GM06990 (cell line): Measurements from ENCODE around the gene EML3.

Experiments used
- DNase-seq: peaks from one replicate; pipeline ENCODE4 v3.0.0-alpha.2; 2011; ENCODE audit not compliant: insufficient read length; ENCODE audit errors: extremely low read depth
- H3K27me3 ChIP-seq: replicated peaks from 2 replicates; pipeline ENCODE4 v1.6.0; 2011; ENCODE audit warnings: low read length; ENCODE audit not compliant: control insufficient read depth, insufficient read depth
- H3K36me3 ChIP-seq: 2 replicates; pipeline ENCODE4 v1.5.1; 2011; ENCODE audit warnings: low read length; ENCODE audit not compliant: control insufficient read depth, insufficient read depth
- H3K4me3 ChIP-seq: replicated peaks from 2 replicates; pipeline ENCODE4 v1.5.1; 2011; ENCODE audit warnings: low read depth, mild to moderate bottlenecking, control low read depth, low read length
- TF ChIP-seq, protein P1 (sequence below): IDR thresholded peaks from 2 replicates; pipeline ENCODE4 v1.5.1; 2011; ENCODE audit warnings: low read length, control low read depth, mild to moderate bottlenecking, inconsistent platforms; ENCODE audit not compliant: insufficient read depth, poor library complexity, severe bottlenecking

EML3 gene

DNA sequence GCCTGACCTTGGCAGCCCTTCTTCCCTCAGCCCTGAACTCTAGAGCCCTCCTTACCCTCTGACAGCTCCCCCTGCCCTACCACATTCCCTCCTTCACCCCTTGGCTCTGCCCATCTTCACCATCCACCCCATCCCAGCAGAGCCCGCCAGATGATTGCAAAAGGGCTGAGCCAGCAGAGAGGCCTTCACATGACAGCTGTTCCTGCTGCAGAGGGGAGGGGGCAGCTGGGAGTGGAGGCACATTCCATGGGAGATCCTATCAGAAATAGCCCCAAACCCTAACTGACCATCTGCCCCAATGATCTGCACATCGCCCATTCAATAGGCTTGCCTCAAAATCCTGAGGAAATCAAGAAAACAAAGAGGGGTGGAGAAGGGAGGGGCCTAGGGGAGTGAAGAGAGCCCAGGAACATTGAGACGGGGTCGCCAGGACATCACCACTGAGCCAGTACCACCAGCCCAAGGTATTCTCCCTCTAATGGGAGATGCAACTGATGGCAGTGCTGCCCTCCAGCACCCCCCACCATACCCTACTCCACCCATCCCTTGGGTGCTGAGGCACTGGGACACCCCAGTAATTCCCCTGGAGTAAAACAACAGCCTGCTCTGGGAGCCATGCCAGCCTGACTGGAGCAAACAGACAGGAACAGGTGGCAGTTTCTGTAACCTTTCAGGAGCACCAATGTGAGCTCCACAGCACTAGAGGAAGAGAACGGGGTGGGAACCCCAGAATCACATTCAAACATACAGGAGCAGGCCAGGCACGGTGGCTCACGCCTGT lies 58.0 kb downstream of the EML3 start:
- DNase-seq, result no peak
- Histone ChIP-seq H3K27me3 (no peaks in the 10 kb centered on the region), H3K36me3 (peaks cover 8% of the 10 kb centered on the region), H3K4me3 (no peak overlapping the region)
- TF ChIP-seq, protein P1, sequence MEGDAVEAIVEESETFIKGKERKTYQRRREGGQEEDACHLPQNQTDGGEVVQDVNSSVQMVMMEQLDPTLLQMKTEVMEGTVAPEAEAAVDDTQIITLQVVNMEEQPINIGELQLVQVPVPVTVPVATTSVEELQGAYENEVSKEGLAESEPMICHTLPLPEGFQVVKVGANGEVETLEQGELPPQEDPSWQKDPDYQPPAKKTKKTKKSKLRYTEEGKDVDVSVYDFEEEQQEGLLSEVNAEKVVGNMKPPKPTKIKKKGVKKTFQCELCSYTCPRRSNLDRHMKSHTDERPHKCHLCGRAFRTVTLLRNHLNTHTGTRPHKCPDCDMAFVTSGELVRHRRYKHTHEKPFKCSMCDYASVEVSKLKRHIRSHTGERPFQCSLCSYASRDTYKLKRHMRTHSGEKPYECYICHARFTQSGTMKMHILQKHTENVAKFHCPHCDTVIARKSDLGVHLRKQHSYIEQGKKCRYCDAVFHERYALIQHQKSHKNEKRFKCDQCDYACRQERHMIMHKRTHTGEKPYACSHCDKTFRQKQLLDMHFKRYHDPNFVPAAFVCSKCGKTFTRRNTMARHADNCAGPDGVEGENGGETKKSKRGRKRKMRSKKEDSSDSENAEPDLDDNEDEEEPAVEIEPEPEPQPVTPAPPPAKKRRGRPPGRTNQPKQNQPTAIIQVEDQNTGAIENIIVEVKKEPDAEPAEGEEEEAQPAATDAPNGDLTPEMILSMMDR, result no peak

DNA sequence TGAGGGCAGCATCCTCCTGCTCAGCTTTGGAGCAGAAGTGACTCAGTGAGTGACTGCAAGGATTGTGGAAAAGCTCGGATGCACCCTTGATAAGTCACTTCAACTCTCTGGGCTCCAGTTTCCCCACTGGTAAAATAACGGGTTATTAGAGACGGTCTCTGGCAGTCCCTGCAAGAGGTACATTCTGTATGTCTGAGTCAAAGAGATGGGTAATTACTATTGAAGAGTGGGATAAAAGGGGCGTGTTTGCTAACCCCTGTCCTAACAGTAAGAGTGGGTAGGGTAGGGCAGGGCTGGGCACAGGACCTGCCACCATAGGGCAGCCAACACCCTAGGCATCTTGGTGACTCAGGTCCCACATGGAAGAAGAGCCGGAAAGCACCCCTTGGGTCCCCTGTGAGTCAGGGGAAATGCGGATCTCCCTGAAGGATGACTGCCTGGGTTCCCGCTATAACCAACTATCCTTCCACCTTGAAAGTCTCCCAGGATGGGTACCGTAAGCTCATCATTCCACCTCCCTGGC lies 58.7 kb downstream of the EML3 start:
- Histone ChIP-seq H3K27me3 (no peaks in the 10 kb centered on the region), H3K36me3 (peaks cover 3% of the 10 kb centered on the region), H3K4me3 (no peak overlapping the region)
- TF ChIP-seq, protein P1, result no peak
- DNase-seq, result no peak

DNA sequence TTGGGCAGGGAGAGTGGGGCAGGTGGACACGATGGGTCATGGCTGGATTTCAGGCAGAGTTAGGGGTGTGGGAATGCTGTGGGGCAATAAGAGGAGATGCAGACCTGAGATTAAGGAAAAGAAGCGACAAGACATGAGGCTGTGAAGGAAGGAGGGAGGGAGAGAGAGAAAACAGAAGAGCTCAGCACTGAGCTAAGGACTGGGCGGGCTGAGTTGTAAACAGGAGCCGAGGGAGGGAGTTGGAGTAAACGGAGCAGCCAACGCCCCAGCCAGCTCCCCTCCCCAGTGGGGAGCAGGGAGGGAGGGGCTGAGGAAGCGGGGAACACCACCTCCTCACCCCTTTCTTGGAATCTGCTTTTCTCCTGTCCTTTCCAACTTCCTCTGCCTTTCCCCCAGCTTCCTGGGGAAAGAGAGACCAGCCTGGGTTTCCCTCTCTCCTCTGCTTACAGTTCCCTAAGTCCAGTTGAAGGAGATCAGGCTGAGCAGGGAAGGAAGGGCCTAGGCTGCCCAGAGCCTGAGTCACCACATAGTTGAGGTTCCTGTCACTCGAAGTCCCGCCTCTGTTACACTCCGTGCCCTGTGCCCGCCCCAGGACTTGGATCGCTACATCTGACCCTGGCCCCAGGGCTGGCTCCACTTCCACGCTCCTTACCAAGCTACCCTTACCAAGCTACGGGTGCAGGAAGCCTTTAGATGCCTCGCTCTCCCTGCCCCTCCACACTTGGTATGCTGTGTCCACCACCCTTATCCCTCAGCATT lies 59.3 kb downstream of the EML3 start:
- no peak for DNase-seq
- Histone ChIP-seq H3K27me3 (no peaks in the 10 kb centered on the region), H3K36me3 (no peaks in the 10 kb centered on the region), H3K4me3 (no peak overlapping the region)
- TF ChIP-seq, protein P1, result no peak

- no peak overlapping the region for H3K4me3 ChIP-seq
- H3K36me3 ChIP-seq, result no peaks in the 10 kb centered on the region
- H3K27me3 ChIP-seq, result no peaks in the 10 kb centered on the region
- DNase-seq, result no peak
- TF ChIP-seq, protein P1, result no peak
Measured at GRCh38 chr11:62552485-62553079, 60.0 kb downstream of the EML3 start.
